T-helper 1 cell treated with Interleukin-12 subunit alpha and Interleukin-12 subunit beta and Interleukin-4 antibody, amounts not matched to agents 30 ng/mL and 1 ng/mL, for 36 hours (primary cell): ENCODE measurements around the gene SMDT1. TPM values are rescaled to one million over a fixed set of nuclear protein-coding genes. Genes with fewer than 3 reads are reported as not detected.

Source experiments
- intact Hi-C: fragments of 100-400 bp; cut with micrococcal nuclease; formaldehyde crosslinking; loops from one replicate; pipeline ENCODE4 v1.15.1; 2024
- total RNA-seq: library from RNA; stranded (reverse); gene quantifications from 2 replicates; pipeline ENCODE4 v1.2.3, GENCODE V29; 2022

Gene SMDT1
- 82.5 and 85.9 TPM in 2 replicates for total RNA-seq

- intact Hi-C loops = loop anchor here (1.0 to 10.0 kb wide), 12 partner anchors 9 to 635 kb away; partner anchors contain the start of genes CENPM, DESI1, NAGA and NDUFA6
Measured at GRCh38 chr22:42079319-42080251, at the start of gene SMDT1. Gene SMDT1, plus strand, starts transcription at chr22:42079700. Its CDS starts 69 bp downstream, at chr22:42079769.

- intact Hi-C loops = no loop called here
Measured at GRCh38 chr22:42033263-42034181, 46.0 kb upstream of the SMDT1 start.

- intact Hi-C loops = no loop called here
Measured at GRCh38 chr22:42035256-42035655, 44.2 kb upstream of the SMDT1 start.

- intact Hi-C loops = no loop called here
Measured at GRCh38 chr22:42039271-42039670, 40.2 kb upstream of the SMDT1 start.

GRCh38 chr22:42041784-42042183, 37.7 kb upstream of the SMDT1 start:
- intact Hi-C loops = no loop called here

- intact Hi-C loops = no loop called here
Measured at GRCh38 chr22:42050641-42051180, 28.8 kb upstream of the SMDT1 start.

GRCh38 chr22:42052765-42053164, 26.7 kb upstream of the SMDT1 start:
- intact Hi-C loops = no loop called here

- intact Hi-C loops = loop anchor here (5.0 kb wide), 1 partner anchor 35 kb away; no protein-coding TSS in a partner anchor
Measured at GRCh38 chr22:42056757-42057511, 22.6 kb upstream of the SMDT1 start.

GRCh38 chr22:42060489-42060888, 19.0 kb upstream of the SMDT1 start:
- intact Hi-C loops = no loop called here

- intact Hi-C loops = no loop called here
Measured at GRCh38 chr22:42061041-42061440, 18.5 kb upstream of the SMDT1 start.

GRCh38 chr22:42062506-42063170, 16.9 kb upstream of the SMDT1 start:
- intact Hi-C loops = no loop called here

- intact Hi-C loops = no loop called here
Measured at GRCh38 chr22:42064629-42065028, 14.9 kb upstream of the SMDT1 start.

GRCh38 chr22:42065438-42066125, 13.9 kb upstream of the SMDT1 start:
- intact Hi-C loops = no loop called here

- intact Hi-C loops = no loop called here
Measured at GRCh38 chr22:42066126-42066761, 13.3 kb upstream of the SMDT1 start.

GRCh38 chr22:42066937-42067336, 12.6 kb upstream of the SMDT1 start:
- intact Hi-C loops = no loop called here

- intact Hi-C loops = no loop called here
Measured at GRCh38 chr22:42067671-42068251, 11.7 kb upstream of the SMDT1 start.

- intact Hi-C loops = no loop called here
Measured at GRCh38 chr22:42068291-42068690, 11.2 kb upstream of the SMDT1 start.

- intact Hi-C loops = loop anchor here (1.0 to 10.0 kb wide), 13 partner anchors 9 to 625 kb away; partner anchors contain the start of genes CENPM, DESI1, MEI1 and NDUFA6
Measured at GRCh38 chr22:42069801-42070516, 9.5 kb upstream of the SMDT1 start.
